H9 (cell line): Measurements from ENCODE around the gene APRT. TPM values are rescaled to one million over a fixed set of nuclear protein-coding genes. Genes with fewer than 3 reads are reported as not detected.
A peak's percentile ranks its signal among the peaks of the same experiment; 100 is the strongest.

ENCODE experiments used
- DNase-seq: peaks from one replicate; pipeline ENCODE4 v3.0.0-alpha.2; 2017
- H2AFZ ChIP-seq: one replicate; pipeline ENCODE4 v1.6.1; 2013; ENCODE audit warnings: mild to moderate bottlenecking, low read length, control low read depth, moderate library complexity
- H2AK5ac ChIP-seq: 2 replicates; pipeline ENCODE4 v1.6.1; 2013; ENCODE audit warnings: low read length, control low read depth, mixed read lengths; ENCODE audit not compliant: insufficient read length
- H2BK120ac ChIP-seq: one replicate; pipeline ENCODE4 v1.6.1; 2013; ENCODE audit warnings: low read depth, mild to moderate bottlenecking, low read length, control low read depth, inconsistent platforms; ENCODE audit not compliant: poor library complexity, severe bottlenecking
- H2BK12ac ChIP-seq: 2 replicates; pipeline ENCODE4 v1.6.1; 2013; ENCODE audit warnings: low read length, control low read depth, mixed read lengths, low read depth; ENCODE audit not compliant: insufficient read length
- H2BK15ac ChIP-seq: 2 replicates; pipeline ENCODE4 v1.6.1; 2013; ENCODE audit warnings: low read depth, low read length, control low read depth
- H2BK20ac ChIP-seq: one replicate; pipeline ENCODE4 v1.6.1; 2013; ENCODE audit warnings: low read depth, mild to moderate bottlenecking, low read length, control low read depth, inconsistent platforms; ENCODE audit not compliant: poor library complexity, severe bottlenecking
- H2BK5ac ChIP-seq: 2 replicates; pipeline ENCODE4 v1.6.1; 2013; ENCODE audit warnings: low read length, control low read depth, mixed read lengths; ENCODE audit not compliant: insufficient read length
- H3K14ac ChIP-seq: 2 replicates; pipeline ENCODE4 v1.6.1; 2013; ENCODE audit warnings: low read length, control low read depth; ENCODE audit not compliant: insufficient read depth
- H3K18ac ChIP-seq: 2 replicates; pipeline ENCODE4 v1.6.1; 2013; ENCODE audit warnings: low read depth, mild to moderate bottlenecking, mixed read lengths, low read length, control low read depth; ENCODE audit not compliant: insufficient read length
- H3K23ac ChIP-seq: 2 replicates; pipeline ENCODE4 v1.6.1; 2013; ENCODE audit warnings: low read length, control low read depth, mixed read lengths, low read depth; ENCODE audit not compliant: insufficient read length
- H3K23me2 ChIP-seq: 2 replicates; pipeline ENCODE4 v1.6.1; 2013; ENCODE audit warnings: low read depth, mild to moderate bottlenecking, mixed read lengths, low read length, control low read depth; ENCODE audit not compliant: insufficient read length, poor library complexity, severe bottlenecking
- H3K27ac ChIP-seq: 2 replicates; pipeline ENCODE4 v1.5.1; 2013; ENCODE audit warnings: low read length, control low read depth, mixed read lengths, low read depth; ENCODE audit not compliant: insufficient read length
- H3K27me3 ChIP-seq: 2 replicates; pipeline ENCODE4 v1.6.1; 2013; ENCODE audit warnings: low read length, control low read depth, inconsistent platforms; ENCODE audit not compliant: insufficient read depth
- H3K4ac ChIP-seq: 2 replicates; pipeline ENCODE4 v1.6.1; 2013; ENCODE audit warnings: low read depth, mild to moderate bottlenecking, control low read depth, inconsistent platforms, low read length, moderate library complexity
- H3K4me1 ChIP-seq: 2 replicates; pipeline ENCODE4 v1.6.1; 2013; ENCODE audit warnings: low read length, control low read depth, inconsistent platforms; ENCODE audit not compliant: insufficient read depth
- H3K4me2 ChIP-seq: 2 replicates; pipeline ENCODE4 v1.6.1; 2013; ENCODE audit warnings: low read length, control low read depth, mixed read lengths; ENCODE audit not compliant: insufficient read length, insufficient read depth
- H3K56ac ChIP-seq: 2 replicates; pipeline ENCODE4 v1.6.1; 2013; ENCODE audit warnings: low read depth, mild to moderate bottlenecking, mixed read lengths, low read length, control low read depth; ENCODE audit not compliant: insufficient read length
- H3K79me1 ChIP-seq: 2 replicates; pipeline ENCODE4 v1.6.1; 2013; ENCODE audit warnings: low read depth, mild to moderate bottlenecking, moderate library complexity, low read length, control low read depth, inconsistent platforms; ENCODE audit not compliant: insufficient read depth, poor library complexity, severe bottlenecking
- H3K79me2 ChIP-seq: 2 replicates; pipeline ENCODE4 v1.6.1; 2013; ENCODE audit warnings: low read length, control low read depth, inconsistent platforms; ENCODE audit not compliant: insufficient read depth
- H3K9ac ChIP-seq: 2 replicates; pipeline ENCODE4 v1.6.1; 2013; ENCODE audit warnings: low read length, control low read depth, mixed read lengths; ENCODE audit not compliant: insufficient read length; ENCODE audit errors: extremely low read depth
- H3K9me3 ChIP-seq: one replicate; pipeline ENCODE4 v1.6.1; 2013; ENCODE audit warnings: low read depth, low read length, inconsistent platforms; ENCODE audit not compliant: control insufficient read depth
- H3T11ph ChIP-seq: one replicate; pipeline ENCODE4 v1.6.1; 2013; ENCODE audit warnings: mild to moderate bottlenecking, low read length, control low read depth, inconsistent platforms
- H4K20me1 ChIP-seq: one replicate; pipeline ENCODE4 v1.6.1; 2013; ENCODE audit not compliant: control insufficient read depth, insufficient read length, insufficient read depth
- H4K5ac ChIP-seq: 2 replicates; pipeline ENCODE4 v1.6.1; 2013; ENCODE audit warnings: low read depth, mild to moderate bottlenecking, mixed read lengths, low read length, control low read depth; ENCODE audit not compliant: insufficient read length
- H4K8ac ChIP-seq: replicated peaks from 2 replicates; pipeline ENCODE4 v1.6.1; 2013; ENCODE audit warnings: low read length, control low read depth, mixed read lengths, low read depth; ENCODE audit not compliant: insufficient read length
- H4K91ac ChIP-seq: 2 replicates; pipeline ENCODE4 v1.6.1; 2013; ENCODE audit warnings: low read depth, mild to moderate bottlenecking, moderate library complexity, mixed read lengths, low read length, control low read depth; ENCODE audit not compliant: insufficient read length
- H3K27ac Mint-ChIP-seq, 3 experiments: 2 replicates in 2 of 3; 3 replicates in 1 of 3; pipeline ENCODE4 v1.8.0; 2020 to 2021; ENCODE audit warnings: mixed read lengths in 3 of 3, mild to moderate bottlenecking in 1 of 3, moderate library complexity in 1 of 3
- H3K27me3 Mint-ChIP-seq: 2 replicates; pipeline ENCODE4 v1.8.0; 2021; ENCODE audit warnings: low read depth, mild to moderate bottlenecking, moderate library complexity, mixed read lengths
- H3K36me3 Mint-ChIP-seq, 3 experiments: 2 replicates in 2 of 3; 3 replicates in 1 of 3; pipeline ENCODE4 v1.8.0; 2020 to 2021; ENCODE audit warnings: low read depth in 3 of 3, mixed read lengths in 3 of 3; ENCODE audit not compliant: insufficient read depth in 1 of 3
- H3K4me1 Mint-ChIP-seq, 2 experiments: 2 replicates each; pipeline ENCODE4 v1.8.0; 2020; ENCODE audit warnings: mixed read lengths in 2 of 2
- H3K4me3 Mint-ChIP-seq, 2 experiments: 2 replicates in 1 of 2; 3 replicates in 1 of 2; pipeline ENCODE4 v1.8.0; 2020 to 2021; ENCODE audit warnings: mild to moderate bottlenecking in 2 of 2, mixed read lengths in 2 of 2, moderate library complexity in 1 of 2
- H3K9me3 Mint-ChIP-seq, 2 experiments: 2 replicates in 1 of 2; 3 replicates in 1 of 2; pipeline ENCODE4 v1.8.0; 2020; ENCODE audit warnings: mild to moderate bottlenecking in 2 of 2, mixed read lengths in 2 of 2, moderate library complexity in 1 of 2
- CTCF ChIP-seq: fragments of 200-600 bp; sonication (generic); conservative IDR thresholded peaks from 3 replicates; pipeline ENCODE4 v1.8.0; 2021; ENCODE audit warnings: antibody characterized with exemption, mild to moderate bottlenecking
- WGBS: extraction: QIAGEN DNeasy Blood & Tissue Kit; methylation state at CpG from one replicate; pipeline ENCODE4 v1.1.7; 2013; ENCODE audit warnings: missing lambda C conversion rate, low lambda C conversion rate, mixed read lengths; ENCODE audit not compliant: insufficient read length; ENCODE audit errors: extremely low coverage; 5-methylcytosine and 5-hydroxymethylcytosine counted together
- total RNA-seq: library from RNA; stranded (reverse); gene quantifications from 2 replicates; pipeline ENCODE4 v1.2.1, GENCODE V29; 2021

APRT gene
- total RNA-seq, 1 experiment from 2014 or later: 246 TPM

GRCh38 chr16:88798073-88798472 is 13.7 kb downstream of the APRT start:
- no peak overlapping the region for H2BK5ac ChIP-seq
- peak overlapping the region; percentile 93 for H4K5ac ChIP-seq
- no peak overlapping the region for H3K18ac ChIP-seq
- no peaks in the 10 kb centered on the region for H3K79me1 ChIP-seq
- H3K4me2 ChIP-seq: no peak overlapping the region
- H3K14ac ChIP-seq: no peak overlapping the region
- no peak overlapping the region for H2BK20ac ChIP-seq
- 100% methylated on average over 2 of the region's 4 CpGs for WGBS
- no peaks in the 10 kb centered on the region for H3K79me2 ChIP-seq
- H2BK15ac ChIP-seq: no peak overlapping the region
- H3K27ac Mint-ChIP-seq: no peak overlapping the region
- H3K4me1 ChIP-seq: no peaks in the 10 kb centered on the region
- no peak overlapping the region for H2BK120ac ChIP-seq
- H3K9me3 Mint-ChIP-seq: no peaks in the 10 kb centered on the region
- no peaks in the 10 kb centered on the region for H3K9me3 ChIP-seq
- peak overlapping the region; percentile 95 for H4K8ac ChIP-seq
- no peak for TF ChIP-seq CTCF
- H3T11ph ChIP-seq: no peak overlapping the region
- DNase-seq: no peak
- H3K4me3 Mint-ChIP-seq: no peak overlapping the region
- peak overlapping the region; percentile 74 for H3K56ac ChIP-seq
- H3K9ac ChIP-seq: no peak overlapping the region
- H2AFZ ChIP-seq: no peak overlapping the region
- H3K4ac ChIP-seq: no peak overlapping the region
- no peak overlapping the region for H2AK5ac ChIP-seq
- no peak overlapping the region for H3K23ac ChIP-seq
- peaks cover 2% of the 10 kb centered on the region for H3K23me2 ChIP-seq
- no peaks in the 10 kb centered on the region for H3K27me3 ChIP-seq
- peaks cover 0 to 5% (median 4%) of the 10 kb centered on the region in 3 experiments; a peak in 3 of 7 replicates for H3K36me3 Mint-ChIP-seq
- peaks cover 0 to 10% of the 10 kb centered on the region in 2 experiments; a peak in 2 of 4 replicates for H3K4me1 Mint-ChIP-seq
- peaks cover 4% of the 10 kb centered on the region for H3K27me3 Mint-ChIP-seq
- H4K91ac ChIP-seq: no peak overlapping the region
- H3K27ac ChIP-seq: no peak overlapping the region
- H4K20me1 ChIP-seq: no peaks in the 10 kb centered on the region
- H2BK12ac ChIP-seq: no peak overlapping the region
